GM12892 (cell line): ENCODE results near the gene PTF1A.

Source experiments
- POLR2A ChIP-seq: IDR thresholded peaks from 2 replicates; pipeline ENCODE4 v1.6.1; 2011; ENCODE audit warnings: low read depth, low read length, control low read depth
- POLR2AphosphoS5 ChIP-seq: IDR thresholded peaks from 2 replicates; pipeline ENCODE4 v1.6.1; 2011; ENCODE audit warnings: low read depth, low read length, control low read depth
- TAF1 ChIP-seq: IDR thresholded peaks from 2 replicates; pipeline ENCODE4 v1.6.1; 2011; ENCODE audit warnings: low read depth, mild to moderate bottlenecking, control low read depth, low read length, borderline replicate concordance

GRCh38 chr10:23199768-23200511 lies 7.8 kb downstream of the PTF1A start:
- TF ChIP-seq POLR2A: no peak
- TF ChIP-seq POLR2AphosphoS5: no peak
- TF ChIP-seq TAF1: no peak
